ENCODE data around the gene PLA2G4E. TPM values are rescaled to one million over a fixed set of nuclear protein-coding genes. Genes with fewer than 3 reads are reported as not detected.
A peak's percentile ranks its signal among the peaks of the same experiment; 100 is the strongest.

The PLA2G4E gene
- total RNA-seq, 4 donors from 2014 or later = not detected

- peak; percentile 68 to 70 for DNase-seq
- Histone ChIP-seq H3K36me3 (no peaks in the 10 kb centered on the region), H3K27me3 (no peaks in the 10 kb centered on the region), H3K27ac (no peak overlapping the region), H3K9me3 (no peaks in the 10 kb centered on the region), H3K4me1 (peaks cover 0 to 7% of the 10 kb centered on the region in 2 donors), H3K4me3 (replicated peaks in 1 of 3) (no peak overlapping the region)
- intact Hi-C loops (cut with DNase I) = no loop called here
- TF ChIP-seq POLR2A (IDR thresholded peaks at IDR 0.05) (no peak), CTCF (IDR thresholded peaks at IDR 0.05) (no peak)
- 35% methylated on average over 3 of the region's 4 CpGs; no CpG with 5 or more reads in 1 of the 2 donors for WGBS, 2 donors
These were observed 3.5 kb upstream of the PLA2G4E start for GRCh38 chr15:42024303-42024702.

- H3K27me3 ChIP-seq = no peaks in the 10 kb centered on the region
- peaks cover 3 to 21% of the 10 kb centered on the region in 2 donors for H3K4me1 ChIP-seq
- no peak overlapping the region for H3K27ac ChIP-seq
- TF ChIP-seq POLR2A (IDR thresholded peaks at IDR 0.05) (no peak), CTCF (IDR thresholded peaks at IDR 0.05) (no peak)
- intact Hi-C loops (cut with DNase I) = no loop called here
- no peaks in the 10 kb centered on the region for H3K36me3 ChIP-seq
- H3K9me3 ChIP-seq = no peaks in the 10 kb centered on the region
- no peak overlapping the region for H3K4me3 ChIP-seq (replicated peaks in 1 of 3)
- WGBS, 2 donors = 90 to 93% methylated on average over 2 to 5 of the region's 5 CpGs
- DNase-seq = no peak
These were observed 751 bp upstream of the PLA2G4E start for GRCh38 chr15:42021593-42021992.

- Histone ChIP-seq H3K27me3 (no peaks in the 10 kb centered on the region), H3K27ac (no peak overlapping the region), H3K4me1 (peaks cover 3 to 18% of the 10 kb centered on the region in 2 donors), H3K9me3 (no peaks in the 10 kb centered on the region), H3K4me3 (replicated peaks in 1 of 3) (no peak overlapping the region), H3K36me3 (no peaks in the 10 kb centered on the region)
- DNase-seq = peak; percentile 24 to 68
- TF ChIP-seq POLR2A (IDR thresholded peaks at IDR 0.05) (no peak), CTCF (IDR thresholded peaks at IDR 0.05) (no peak)
- WGBS, 2 donors = 48 to 90% methylated on average over 2 to 6 of the region's 6 CpGs
- intact Hi-C loops (cut with DNase I) = no loop called here
These were observed 2.3 kb downstream of the PLA2G4E start for GRCh38 chr15:42018306-42019224.

GRCh38 chr15:42016971-42017370 is 3.9 kb downstream of the PLA2G4E start:
- DNase-seq = no peak
- 77 to 85% methylated on average over 4 to 6 of the region's 6 CpGs for WGBS, 2 donors
- H3K27ac ChIP-seq = no peak overlapping the region
- H3K27me3 ChIP-seq = no peaks in the 10 kb centered on the region
- H3K4me1 ChIP-seq = peaks cover 3 to 18% of the 10 kb centered on the region in 2 donors
- TF ChIP-seq CTCF (IDR thresholded peaks at IDR 0.05) (no peak), POLR2A (IDR thresholded peaks at IDR 0.05) (no peak)
- H3K4me3 ChIP-seq (replicated peaks in 1 of 3) = no peak overlapping the region
- no peaks in the 10 kb centered on the region for H3K36me3 ChIP-seq
- intact Hi-C loops (cut with DNase I) = no loop called here
- no peaks in the 10 kb centered on the region for H3K9me3 ChIP-seq

- Histone ChIP-seq H3K4me3 (replicated peaks in 1 of 3) (no peak overlapping the region), H3K27me3 (no peaks in the 10 kb centered on the region), H3K4me1 (peaks cover 3 to 18% of the 10 kb centered on the region in 2 donors), H3K9me3 (no peaks in the 10 kb centered on the region), H3K36me3 (no peaks in the 10 kb centered on the region), H3K27ac (no peak overlapping the region)
- intact Hi-C loops (cut with DNase I) = no loop called here
- TF ChIP-seq CTCF (IDR thresholded peaks at IDR 0.05) (no peak), POLR2A (IDR thresholded peaks at IDR 0.05) (no peak)
- 94 to 100% methylated on average over 4 of the region's 4 CpGs for WGBS, 2 donors
- DNase-seq = no peak
These were observed 6.4 kb downstream of the PLA2G4E start for GRCh38 chr15:42014406-42014805.
